IMR-90 (cell line): ENCODE measurements around the gene LAMB1. TPM values are rescaled to one million over a fixed set of nuclear protein-coding genes. Genes with fewer than 3 reads are reported as not detected.

Source experiments
- ATAC-seq: fragments of 200-7000 bp; cut with Tn5 transposase; 2 replicates; pipeline ENCODE4 v1.9.1; 2020; ENCODE audit warnings: low read depth, mild to moderate bottlenecking, moderate library complexity
- BruUV-seq: library from RNA; stranded (reverse); fragments of 400-500 nt; replicated peaks from 2 replicates; lab custom pipeline; 2021; lab: Mats Ljungman, UMichigan
- CTCF ChIA-PET: fragments of 300-600 bp; formaldehyde crosslinking; extraction: SDS; loops from one replicate; lab custom pipeline; 2021; ENCODE audit warnings: antibody characterized with exemption; lab: Yijun Ruan, JAX
- POLR2A ChIA-PET: fragments of 300-600 bp; sonication (Branson Sonifier 250); formaldehyde crosslinking; loops from one replicate; lab custom pipeline; 2022; ENCODE audit warnings: antibody characterized with exemption; ENCODE audit not compliant: unreplicated experiment; lab: Charles Lee
- DNase-seq: peaks from one replicate; pipeline ENCODE4 v3.0.0; 2013
- H2AFZ ChIP-seq: replicated peaks from 2 replicates; pipeline ENCODE3; 2013; ENCODE audit warnings: low read length, mild to moderate bottlenecking; ENCODE audit not compliant: poor library complexity
- H2AK5ac ChIP-seq: 2 replicates; pipeline ENCODE4 v1.6.1; 2013; ENCODE audit warnings: low read depth, low read length, inconsistent platforms
- H2AK9ac ChIP-seq: replicated peaks from 2 replicates; pipeline ENCODE3; 2013; ENCODE audit warnings: mild to moderate bottlenecking, low read depth, low read length, moderate library complexity; ENCODE audit not compliant: poor library complexity
- H2BK120ac ChIP-seq: 2 replicates; pipeline ENCODE4 v1.6.1; 2013; ENCODE audit warnings: low read depth, low read length, inconsistent platforms
- H2BK15ac ChIP-seq: 3 replicates; pipeline ENCODE4 v1.6.1; 2013; ENCODE audit warnings: low read depth, low read length, inconsistent platforms
- H2BK20ac ChIP-seq: 2 replicates; pipeline ENCODE4 v1.6.1; 2013; ENCODE audit warnings: low read depth, mild to moderate bottlenecking, inconsistent platforms, low read length, moderate library complexity
- H2BK5ac ChIP-seq: 2 replicates; pipeline ENCODE4 v1.6.1; 2013; ENCODE audit warnings: mild to moderate bottlenecking, low read depth, low read length, inconsistent platforms; ENCODE audit not compliant: poor library complexity, severe bottlenecking
- H3K14ac ChIP-seq: replicated peaks from 2 replicates; pipeline ENCODE4 v1.6.1; 2013; ENCODE audit warnings: low read depth, low read length, inconsistent platforms
- H3K18ac ChIP-seq: 2 replicates; pipeline ENCODE4 v1.6.1; 2013; ENCODE audit warnings: low read depth, low read length, control low read depth
- H3K23ac ChIP-seq: 2 replicates; pipeline ENCODE4 v1.6.1; 2013; ENCODE audit warnings: low read depth, low read length, inconsistent platforms
- H3K27ac ChIP-seq: 2 replicates; pipeline ENCODE4 v1.5.1; 2013; ENCODE audit warnings: mild to moderate bottlenecking, control low read depth, low read length; ENCODE audit not compliant: insufficient read depth
- H3K27me3 ChIP-seq: 2 replicates; pipeline ENCODE4 v1.6.1; 2013; ENCODE audit warnings: low read length; ENCODE audit not compliant: control insufficient read depth, insufficient read depth
- H3K36me3 ChIP-seq: 2 replicates; pipeline ENCODE4 v1.6.1; 2013; ENCODE audit warnings: low read length, mixed read lengths; ENCODE audit not compliant: control insufficient read depth, insufficient read depth
- H3K4ac ChIP-seq: 2 replicates; pipeline ENCODE4 v1.6.1; 2013; ENCODE audit warnings: low read depth, low read length, inconsistent platforms
- H3K4me1 ChIP-seq: 2 replicates; pipeline ENCODE4 v1.6.1; 2013; ENCODE audit warnings: low read length, mixed read lengths; ENCODE audit not compliant: control insufficient read depth, insufficient read depth
- H3K4me2 ChIP-seq: 2 replicates; pipeline ENCODE4 v1.6.1; 2013; ENCODE audit warnings: low read depth, mild to moderate bottlenecking, control low read depth, low read length, moderate library complexity
- H3K4me3 ChIP-seq: 2 replicates; pipeline ENCODE4 v1.5.1; 2013; ENCODE audit warnings: low read depth, mild to moderate bottlenecking, control low read depth, low read length, moderate library complexity; ENCODE audit not compliant: insufficient read depth
- H3K56ac ChIP-seq: 2 replicates; pipeline ENCODE4 v1.6.1; 2013; ENCODE audit warnings: low read length, inconsistent platforms; ENCODE audit not compliant: insufficient read depth; ENCODE audit errors: extremely low read depth
- H3K79me1 ChIP-seq, 2 experiments: 2 replicates each; pipeline ENCODE4 v1.6.1; 2013; ENCODE audit warnings: low read length in 2 of 2, inconsistent platforms in 1 of 2, low read depth in 1 of 2
- H3K9ac ChIP-seq: 2 replicates; pipeline ENCODE4 v1.6.1; 2013; ENCODE audit warnings: low read depth, low read length, control low read depth
- H3K9me1 ChIP-seq: 2 replicates; pipeline ENCODE4 v1.6.1; 2013; ENCODE audit warnings: low read length, inconsistent platforms; ENCODE audit not compliant: insufficient read depth
- H3K9me3 ChIP-seq: 2 replicates; pipeline ENCODE4 v1.6.1; 2013; ENCODE audit warnings: low read length; ENCODE audit not compliant: control insufficient read depth, insufficient read depth
- H4K20me1 ChIP-seq: 2 replicates; pipeline ENCODE4 v1.6.1; 2013; ENCODE audit warnings: low read length, inconsistent platforms; ENCODE audit not compliant: insufficient read depth
- H4K5ac ChIP-seq: 2 replicates; pipeline ENCODE4 v1.6.1; 2013; ENCODE audit warnings: mild to moderate bottlenecking, low read depth, low read length, control low read depth
- H4K8ac ChIP-seq, 2 experiments: 2 replicates each; pipeline ENCODE4 v1.6.1; 2013; ENCODE audit warnings: low read depth in 2 of 2, low read length in 2 of 2, control low read depth in 1 of 2, inconsistent platforms in 1 of 2
- H4K91ac ChIP-seq: 2 replicates; pipeline ENCODE4 v1.6.1; 2013; ENCODE audit warnings: low read depth, low read length, inconsistent platforms; ENCODE audit not compliant: insufficient read depth
- BHLHE40 ChIP-seq: fragments of 150-350 bp; IDR thresholded peaks from 2 replicates; pipeline ENCODE4 v1.6.1; 2016; ENCODE audit warnings: mild to moderate bottlenecking, low read depth, low read length
- CEBPB ChIP-seq: IDR thresholded peaks from 2 replicates; pipeline ENCODE4 v1.6.1; 2012; ENCODE audit warnings: low read depth, low read length, improper control_type of control experiment
- CHD1 ChIP-seq: IDR thresholded peaks from 2 replicates; pipeline ENCODE4 v1.6.1; 2012; ENCODE audit warnings: low read depth, low read length, improper control_type of control experiment
- CTCF ChIP-seq: conservative IDR thresholded peaks from 2 replicates; pipeline ENCODE4 v1.5.1; 2012; ENCODE audit warnings: mild to moderate bottlenecking, low read depth, low read length, improper control_type of control experiment
- FOS ChIP-seq: fragments of 150-350 bp; IDR thresholded peaks from 2 replicates; pipeline ENCODE4 v1.6.1; 2016; ENCODE audit warnings: low read depth, low read length
- MAFK ChIP-seq: IDR thresholded peaks from 2 replicates; pipeline ENCODE4 v1.6.1; 2012; ENCODE audit warnings: low read depth, low read length, improper control_type of control experiment
- MAZ ChIP-seq: IDR thresholded peaks from 2 replicates; pipeline ENCODE4 v1.6.1; 2012; ENCODE audit warnings: low read depth, mild to moderate bottlenecking, low read length, improper control_type of control experiment, moderate library complexity, borderline replicate concordance
- MXI1 ChIP-seq: IDR thresholded peaks from 2 replicates; pipeline ENCODE4 v1.6.1; 2012; ENCODE audit warnings: low read depth, mild to moderate bottlenecking, low read length, moderate library complexity, borderline replicate concordance
- NFE2L2 ChIP-seq: fragments of 150-350 bp; IDR thresholded peaks from 2 replicates; pipeline ENCODE4 v1.6.1; 2016; ENCODE audit warnings: low read depth, mild to moderate bottlenecking, low read length
- POLR2A ChIP-seq: IDR thresholded peaks from 2 replicates; pipeline ENCODE4 v1.6.1; 2012; ENCODE audit warnings: mild to moderate bottlenecking, low read depth, low read length
- RAD21 ChIP-seq: IDR thresholded peaks from 2 replicates; pipeline ENCODE4 v1.6.1; 2012; ENCODE audit warnings: low read length, improper control_type of control experiment
- RCOR1 ChIP-seq: IDR thresholded peaks from 2 replicates; pipeline ENCODE4 v1.6.1; 2012; ENCODE audit warnings: mild to moderate bottlenecking, low read length, improper control_type of control experiment; ENCODE audit not compliant: insufficient replicate concordance
- RFX5 ChIP-seq: IDR thresholded peaks from 2 replicates; pipeline ENCODE4 v1.8.0; 2012; ENCODE audit warnings: low read depth, mild to moderate bottlenecking, low read length, moderate library complexity
- SMC3 ChIP-seq: fragments of 150-350 bp; IDR thresholded peaks from 2 replicates; pipeline ENCODE4 v1.6.1; 2016; ENCODE audit warnings: low read depth, mild to moderate bottlenecking, antibody characterized with exemption, low read length, moderate library complexity
- WGBS, 2 experiments: methylation state at CpG; one replicate each; pipeline versions ENCODE4 v1.1.5 to v1.1.7; 2013; ENCODE audit warnings: missing lambda C conversion rate in 2 of 2; ENCODE audit not compliant: insufficient read length in 1 of 2; ENCODE audit errors: extremely low coverage in 2 of 2; 5-methylcytosine and 5-hydroxymethylcytosine counted together
- dilution Hi-C: fragments of 300-500 bp; cut with HindIII; formaldehyde crosslinking; loops from one replicate; pipeline ENCODE4 v1.14.3; 2018; ENCODE audit warnings: low sequenced_read_pairs; ENCODE audit not compliant: unreplicated experiment
- in situ Hi-C: fragments of 300-500 bp; cut with MboI; formaldehyde crosslinking; loops from 3 replicates; pipeline ENCODE4 v1.14.3; 2019; ENCODE audit warnings: low sequenced_read_pairs, inconsistent platforms, mixed read lengths
- intact Hi-C: fragments of 100-400 bp; cut with micrococcal nuclease; formaldehyde crosslinking; loops from 2 replicates; pipeline ENCODE4 v1.10.0; 2022
- polyA plus RNA-seq, 3 experiments: library from polyadenylated mRNA; depleted of rRNA; stranded (reverse); fragments of >200 nt; gene quantifications; 2 replicates each; pipeline ENCODE4 v1.2.3, GENCODE V29; 2012; ENCODE audit warnings: low replicate concordance in 1 of 3
- total RNA-seq: library from RNA; depleted of rRNA; stranded (reverse); fragments of >200 nt; gene quantifications from 2 replicates; pipeline ENCODE4 v1.2.3, GENCODE V29; 2012
- TF ChIP-seq, protein P1 (sequence below): fragments of 150-350 bp; IDR thresholded peaks from 2 replicates; pipeline ENCODE4 v1.6.1; 2017; ENCODE audit warnings: mild to moderate bottlenecking, antibody characterized with exemption, low read length, low read depth
- TF ChIP-seq, protein P2 (sequence below): fragments of 150-350 bp; IDR thresholded peaks from 2 replicates; pipeline ENCODE4 v1.6.1; 2016; ENCODE audit warnings: low read depth, mild to moderate bottlenecking, low read length, moderate library complexity, borderline replicate concordance

Gene LAMB1
- total and polyA plus RNA-seq, 2 of the 4 experiments (the other 2 are of a cell fraction), result 114 to 117 TPM

DNA sequence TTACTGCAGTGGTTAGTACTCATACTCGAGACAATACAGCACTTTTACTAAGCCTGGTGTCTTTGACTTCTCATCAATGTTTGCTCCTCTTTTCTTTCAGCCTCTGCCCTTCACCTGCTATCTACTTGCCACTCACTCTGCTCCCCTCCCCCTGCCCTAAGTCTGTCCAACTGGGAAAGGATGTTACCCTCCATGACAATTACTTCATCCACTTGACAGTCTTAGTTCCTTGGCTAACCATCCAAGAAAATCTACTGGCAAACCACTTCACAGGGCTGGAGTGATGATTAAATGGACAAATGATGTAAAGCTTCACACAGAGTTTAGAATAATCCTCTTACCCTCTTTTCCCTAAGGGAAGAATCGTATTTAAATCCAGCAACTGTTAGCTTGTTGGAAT, 120.2 kb downstream of the LAMB1 start:
- Histone ChIP-seq H4K20me1 (no peaks in the 10 kb centered on the region), H2AFZ (no peak overlapping the region), H3K4me3 (no peak overlapping the region), H3K14ac (no peak overlapping the region), H3K4me2 (no peak overlapping the region), H3K9me1 (no peaks in the 10 kb centered on the region), H3K4ac (no peak overlapping the region), H2AK9ac (no peak overlapping the region), H2BK5ac (no peak overlapping the region), H3K79me1 (no peaks in the 10 kb centered on the region), H2AK5ac (no peak overlapping the region), H2BK120ac (no peak overlapping the region), H3K27me3 (peaks cover 20% of the 10 kb centered on the region), H4K8ac (no peak overlapping the region), H3K9me3 (no peaks in the 10 kb centered on the region), H3K27ac (no peak overlapping the region), H3K4me1 (no peaks in the 10 kb centered on the region), H4K91ac (no peak overlapping the region), H4K5ac (no peak overlapping the region), H3K23ac (no peak overlapping the region), H3K9ac (no peak overlapping the region), H3K18ac (no peak overlapping the region), H3K36me3 (no peaks in the 10 kb centered on the region), H3K56ac (no peak overlapping the region), H2BK20ac (no peak overlapping the region), H2BK15ac (no peak overlapping the region)
- BruUV-seq, result no TSS peak
- intact Hi-C loops, result no loop called here
- in situ Hi-C loops, result no loop called here
- WGBS, 2 experiments, result no CpG with 5 or more reads among the region's 2 CpGs
- no peak for ATAC-seq
- ChIA-PET CTCF (interaction anchor here (0.8 kb wide), 1 partner anchor 8 kb away, joined by 3 read pairs; no protein-coding TSS in a partner anchor), POLR2A (no interaction called here)
- TF ChIP-seq MAFK (no peak), MXI1 (no peak), POLR2A (no peak), NFE2L2 (no peak), RAD21 (no peak), CTCF (no peak), CHD1 (no peak), BHLHE40 (no peak), RCOR1 (no peak), MAZ (no peak), FOS (no peak), SMC3 (no peak), CEBPB (no peak), RFX5 (no peak)
- TF ChIP-seq, protein P1, sequence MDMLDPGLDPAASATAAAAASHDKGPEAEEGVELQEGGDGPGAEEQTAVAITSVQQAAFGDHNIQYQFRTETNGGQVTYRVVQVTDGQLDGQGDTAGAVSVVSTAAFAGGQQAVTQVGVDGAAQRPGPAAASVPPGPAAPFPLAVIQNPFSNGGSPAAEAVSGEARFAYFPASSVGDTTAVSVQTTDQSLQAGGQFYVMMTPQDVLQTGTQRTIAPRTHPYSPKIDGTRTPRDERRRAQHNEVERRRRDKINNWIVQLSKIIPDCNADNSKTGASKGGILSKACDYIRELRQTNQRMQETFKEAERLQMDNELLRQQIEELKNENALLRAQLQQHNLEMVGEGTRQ, result no peak
- TF ChIP-seq, protein P2, sequence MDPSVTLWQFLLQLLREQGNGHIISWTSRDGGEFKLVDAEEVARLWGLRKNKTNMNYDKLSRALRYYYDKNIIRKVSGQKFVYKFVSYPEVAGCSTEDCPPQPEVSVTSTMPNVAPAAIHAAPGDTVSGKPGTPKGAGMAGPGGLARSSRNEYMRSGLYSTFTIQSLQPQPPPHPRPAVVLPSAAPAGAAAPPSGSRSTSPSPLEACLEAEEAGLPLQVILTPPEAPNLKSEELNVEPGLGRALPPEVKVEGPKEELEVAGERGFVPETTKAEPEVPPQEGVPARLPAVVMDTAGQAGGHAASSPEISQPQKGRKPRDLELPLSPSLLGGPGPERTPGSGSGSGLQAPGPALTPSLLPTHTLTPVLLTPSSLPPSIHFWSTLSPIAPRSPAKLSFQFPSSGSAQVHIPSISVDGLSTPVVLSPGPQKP, result no peak
- no peak for DNase-seq
- dilution Hi-C loops, result no loop called here
